H1 (cell line): ENCODE results near the gene SFT2D1. TPM values are rescaled to one million over a fixed set of nuclear protein-coding genes. Genes with fewer than 3 reads are reported as not detected.
A peak's percentile ranks its signal among the peaks of the same experiment; 100 is the strongest.

ENCODE experiments used
- CTCF ChIA-PET: fragments of 300-600 bp; sonication (Branson Sonifier 250); formaldehyde crosslinking; loops from one replicate; lab custom pipeline; 2021; ENCODE audit not compliant: partially characterized antibody; lab: Charles Lee
- POLR2A ChIA-PET: fragments of 300-600 bp; sonication (Branson Sonifier 250); formaldehyde crosslinking; loops from one replicate; lab custom pipeline; 2021; ENCODE audit warnings: inconsistent platforms; ENCODE audit not compliant: partially characterized antibody; lab: Charles Lee
- DNase-seq, 2 experiments: peaks; one replicate each; pipeline versions ENCODE4 v3.0.0 to v3.0.0-alpha.2; 2010 to 2022; ENCODE audit warnings: low spot score in 2 of 2, low read depth in 1 of 2, mixed read lengths in 1 of 2
- FAIRE-seq: peaks from 2 replicates; lab custom pipeline; 2011; peaks lifted over from hg19 to GRCh38; lab: Jason Lieb, UNC
- H2AFZ ChIP-seq: 2 replicates; pipeline ENCODE4 v1.8.1; 2012; ENCODE audit warnings: low read length, inconsistent platforms
- H2AK5ac ChIP-seq: 2 replicates; pipeline ENCODE4 v1.6.1; 2013; ENCODE audit warnings: low read depth, low read length
- H2BK120ac ChIP-seq: replicated peaks from 2 replicates; pipeline ENCODE3; 2013; ENCODE audit warnings: low read depth, low read length, inconsistent platforms
- H2BK12ac ChIP-seq: 2 replicates; pipeline ENCODE4 v1.6.1; 2013; ENCODE audit warnings: low read depth, low read length
- H2BK15ac ChIP-seq: 2 replicates; pipeline ENCODE4 v1.6.1; 2013; ENCODE audit warnings: low read length
- H2BK20ac ChIP-seq: 2 replicates; pipeline ENCODE4 v1.6.1; 2013; ENCODE audit warnings: low read length
- H2BK5ac ChIP-seq: 2 replicates; pipeline ENCODE4 v1.6.1; 2013; ENCODE audit warnings: low read depth, low read length
- H3K14ac ChIP-seq: 2 replicates; pipeline ENCODE4 v1.6.1; 2013; ENCODE audit warnings: inconsistent platforms; ENCODE audit not compliant: insufficient read length
- H3K18ac ChIP-seq: 2 replicates; pipeline ENCODE4 v1.6.1; 2013; ENCODE audit warnings: low read length; ENCODE audit errors: extremely low read depth
- H3K23ac ChIP-seq: 2 replicates; pipeline ENCODE4 v1.6.1; 2013; ENCODE audit warnings: inconsistent platforms; ENCODE audit not compliant: insufficient read length
- H3K23me2 ChIP-seq: 2 replicates; pipeline ENCODE4 v1.6.1; 2013; ENCODE audit warnings: low read depth, low read length
- H3K27ac ChIP-seq: 2 replicates; pipeline ENCODE4 v1.6.1; 2011; ENCODE audit warnings: low read depth, low read length, inconsistent platforms
- H3K27me3 ChIP-seq, 4 experiments: replicated peaks in 1 of 4; 1 replicate in 1 of 4; 2 replicates in 3 of 4; pipeline versions ENCODE4 v1.6.1 to v1.8.1; 2011 to 2013; ENCODE audit warnings: low read length in 3 of 4, mild to moderate bottlenecking in 3 of 4, inconsistent platforms in 2 of 4, mixed read lengths in 2 of 4, moderate library complexity in 1 of 4; ENCODE audit not compliant: control insufficient read depth in 3 of 4, insufficient read depth in 3 of 4; ENCODE audit errors: extremely low read depth in 1 of 4
- H3K36me3 ChIP-seq, 4 experiments: 2 replicates each; pipeline versions ENCODE4 v1.6.1 to v1.8.1; 2011 to 2013; ENCODE audit warnings: mild to moderate bottlenecking in 4 of 4, low read length in 3 of 4, moderate library complexity in 2 of 4, control low read depth in 1 of 4, inconsistent platforms in 1 of 4; ENCODE audit not compliant: insufficient read depth in 4 of 4, control insufficient read depth in 2 of 4
- H3K4ac ChIP-seq: replicated peaks from 2 replicates; pipeline ENCODE3; 2013; ENCODE audit warnings: low read length, low read depth, mixed read lengths, inconsistent platforms; ENCODE audit not compliant: insufficient read length
- H3K4me1 ChIP-seq, 4 experiments: replicated peaks in 1 of 4; 1 replicate in 1 of 4; 2 replicates in 3 of 4; pipeline versions ENCODE4 v1.6.1 to v1.8.1; 2011 to 2013; ENCODE audit warnings: low read length in 3 of 4, inconsistent platforms in 2 of 4, mixed read lengths in 1 of 4; ENCODE audit not compliant: insufficient read depth in 4 of 4, control insufficient read depth in 3 of 4
- H3K4me2 ChIP-seq, 2 experiments: 2 replicates each; pipeline versions ENCODE4 v1.6.1 to v1.8.1; 2011 to 2013; ENCODE audit warnings: low read depth in 2 of 2, low read length in 2 of 2, control low read depth in 1 of 2, inconsistent platforms in 1 of 2, mild to moderate bottlenecking in 1 of 2; ENCODE audit not compliant: insufficient read depth in 1 of 2
- H3K4me3 ChIP-seq, 4 experiments: fragments of 200-600, 300-600 bp in 1 of 4; sonication (generic), shearing (Covaris generic), sonication (Bioruptor Twin) in 1 of 4; 2 replicates each; pipeline versions ENCODE4 v1.5.1 to v1.8.1; 2011 to 2016; ENCODE audit warnings: low read length in 4 of 4, low read depth in 3 of 4, control low read depth in 2 of 4, inconsistent platforms in 2 of 4, mild to moderate bottlenecking in 2 of 4, mixed read lengths in 1 of 4, moderate library complexity in 1 of 4; ENCODE audit not compliant: insufficient read depth in 2 of 4; ENCODE audit errors: extremely low read depth in 1 of 4
- H3K56ac ChIP-seq: replicated peaks from 2 replicates; pipeline ENCODE3; 2013; ENCODE audit warnings: low read depth, mild to moderate bottlenecking, mixed read lengths, low read length, inconsistent platforms; ENCODE audit not compliant: insufficient read length
- H3K79me1 ChIP-seq: 2 replicates; pipeline ENCODE4 v1.6.1; 2013; ENCODE audit warnings: low read depth, low read length, control low read depth
- H3K79me2 ChIP-seq, 2 experiments: 2 replicates each; pipeline versions ENCODE4 v1.6.1 to v1.8.1; 2012 to 2013; ENCODE audit warnings: low read length in 2 of 2, mild to moderate bottlenecking in 2 of 2, inconsistent platforms in 1 of 2; ENCODE audit not compliant: insufficient read depth in 2 of 2, control insufficient read depth in 1 of 2
- H3K9ac ChIP-seq, 4 experiments: replicated peaks in 1 of 4; 1 replicate in 1 of 4; 2 replicates in 3 of 4; pipeline versions ENCODE4 v1.6.1 to v1.8.1; 2011 to 2013; ENCODE audit warnings: low read depth in 3 of 4, low read length in 3 of 4, control low read depth in 2 of 4, mild to moderate bottlenecking in 2 of 4, moderate library complexity in 2 of 4, inconsistent platforms in 1 of 4; ENCODE audit errors: extremely low read depth in 1 of 4
- H3K9me3 ChIP-seq, 2 experiments: 2 replicates each; pipeline versions ENCODE4 v1.6.1 to v1.8.1; 2012 to 2013; ENCODE audit warnings: mild to moderate bottlenecking in 2 of 2, moderate library complexity in 2 of 2, control low read depth in 1 of 2, inconsistent platforms in 1 of 2, low read depth in 1 of 2, low read length in 1 of 2, mixed read lengths in 1 of 2; ENCODE audit not compliant: insufficient read depth in 2 of 2
- H4K20me1 ChIP-seq, 2 experiments: replicated peaks in 1 of 2; 2 replicates each; pipeline versions ENCODE3 to v1.8.1; 2011 to 2013; ENCODE audit warnings: inconsistent platforms in 2 of 2, low read length in 2 of 2, mild to moderate bottlenecking in 1 of 2; ENCODE audit not compliant: insufficient read depth in 2 of 2, control insufficient read depth in 1 of 2
- H4K5ac ChIP-seq: 2 replicates; pipeline ENCODE4 v1.6.1; 2013; ENCODE audit warnings: low read length, low read depth, mixed read lengths, inconsistent platforms; ENCODE audit not compliant: insufficient read length
- H4K8ac ChIP-seq: 2 replicates; pipeline ENCODE4 v1.8.0; 2013; ENCODE audit warnings: mild to moderate bottlenecking, moderate library complexity, low read length, inconsistent platforms; ENCODE audit not compliant: insufficient read depth; ENCODE audit errors: extremely low read depth
- H4K91ac ChIP-seq: replicated peaks from 2 replicates; pipeline ENCODE3; 2013; ENCODE audit warnings: low read length, mixed read lengths, inconsistent platforms; ENCODE audit not compliant: insufficient read length
- RFX5 ChIP-seq: IDR thresholded peaks from 2 replicates; pipeline ENCODE4 v1.6.1; 2011; ENCODE audit warnings: low read depth, low read length, improper control_type of control experiment, borderline replicate concordance
- WGBS, 2 experiments: shearing (Covaris generic) in 1 of 2; methylation state at CpG; one replicate each; pipeline versions ENCODE4 v1.1.6 to v1.1.7; 2013 to 2015; ENCODE audit warnings: low lambda C conversion rate in 2 of 2, mixed read lengths in 2 of 2, inconsistent platforms in 1 of 2, low coverage in 1 of 2, missing lambda C conversion rate in 1 of 2; ENCODE audit not compliant: insufficient replicate concordance in 2 of 2, insufficient coverage in 1 of 2, insufficient read length in 1 of 2; ENCODE audit errors: extremely low coverage in 1 of 2, missing lambda C conversion rate in 1 of 2; 5-methylcytosine and 5-hydroxymethylcytosine counted together
- polyA plus RNA-seq, 7 experiments: library from polyadenylated mRNA; depleted of rRNA in 3 of 7; stranded (reverse) in 5 of 7; unstranded in 2 of 7; fragments of >200 nt in 5 of 7; fragments of 200-250 nt in 2 of 7; gene quantifications; 1 replicate in 5 of 7; 2 replicates in 1 of 7; 4 replicates in 1 of 7; pipeline versions ENCODE4 v1.2.1 to v1.2.3, GENCODE V29; 2011 to 2013; ENCODE audit warnings: missing spikeins in 2 of 7, mixed read lengths in 2 of 7
- total RNA-seq: library from RNA; stranded (reverse); fragmentation: NEBNext Ultra II Directional; extraction: Animal tissue kit (Norgen Biotek cat#: 25700); gene quantifications from 2 replicates; pipeline ENCODE4 v1.2.1, GENCODE V29; 2021

SFT2D1 gene
- total and polyA plus RNA-seq, 2 of the 8 experiments (the other 6 are each of a cell fraction or from before 2014, with no cell fraction given), result 52.3 to 76.1 TPM

DNA sequence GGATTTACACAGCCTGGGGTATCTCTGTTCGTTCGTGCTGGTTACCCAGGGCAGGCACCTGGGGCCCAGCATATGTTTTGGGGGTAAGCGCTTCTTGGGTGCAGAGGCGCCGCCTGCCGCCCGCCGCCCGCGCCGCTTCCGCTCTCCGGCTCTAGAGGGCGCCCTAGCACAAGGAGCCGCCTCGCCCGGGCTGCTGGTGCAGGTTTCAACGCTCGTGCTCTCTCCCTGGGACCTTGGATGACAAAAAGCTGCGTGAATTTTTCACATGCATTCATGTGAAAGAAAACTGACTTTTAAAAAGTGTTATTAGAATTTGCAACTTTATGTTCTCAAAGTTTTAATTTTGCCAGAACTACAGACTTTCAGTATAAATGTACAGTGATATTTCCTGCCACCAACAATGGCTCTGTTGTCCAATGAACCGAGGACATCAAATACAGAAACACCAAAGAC, 66.6 kb downstream of the SFT2D1 start:
- peaks cover 0 to 3% of the 10 kb centered on the region in 2 experiments for H4K20me1 ChIP-seq
- H2BK120ac ChIP-seq, result no peak overlapping the region
- H3K79me2 ChIP-seq, result no peaks in the 10 kb centered on the region; a peak in 1 of 4 replicates
- no peak overlapping the region for H2AK5ac ChIP-seq
- 13% methylated on average over 19 of the region's 21 CpGs; no CpG with 5 or more reads in 1 of the 2 experiments for WGBS, 2 experiments
- H2AFZ ChIP-seq, result no peak overlapping the region
- no peak overlapping the region for H3K56ac ChIP-seq
- FAIRE-seq (no peak), DNase-seq (peak in 1 of 2 experiments; percentile 98)
- no peak overlapping the region for H3K27ac ChIP-seq
- H3K36me3 ChIP-seq, result no peaks in the 10 kb centered on the region
- no peak overlapping the region for H3K18ac ChIP-seq
- no peak overlapping the region for H2BK15ac ChIP-seq
- H3K23me2 ChIP-seq, result no peaks in the 10 kb centered on the region
- ChIA-PET CTCF (interaction anchor here (0.6 to 5.1 kb wide), 24 partner anchors 9 to 140 kb away, joined by 3 to 64 read pairs (median 5); no protein-coding TSS in a partner anchor), POLR2A (interaction anchor here (0.5 kb wide), 1 partner anchor 45 kb away, joined by 5 read pairs; no protein-coding TSS in a partner anchor)
- H3K14ac ChIP-seq, result no peak overlapping the region
- H3K79me1 ChIP-seq, result no peaks in the 10 kb centered on the region
- no peaks in the 10 kb centered on the region for H3K9me3 ChIP-seq
- H2BK12ac ChIP-seq, result no peak overlapping the region
- H4K8ac ChIP-seq, result no peak overlapping the region
- no peak overlapping the region for H4K91ac ChIP-seq
- no peak overlapping the region for H3K4me3 ChIP-seq
- H3K27me3 ChIP-seq, result peaks cover 0 to 8% (median 0%) of the 10 kb centered on the region in 4 experiments; a peak in 2 of 7 replicates
- no peak overlapping the region for H3K4ac ChIP-seq
- H2BK20ac ChIP-seq, result no peak overlapping the region
- no peaks in the 10 kb centered on the region for H3K4me1 ChIP-seq
- H3K23ac ChIP-seq, result no peak overlapping the region
- H4K5ac ChIP-seq, result no peak overlapping the region
- no peak overlapping the region for H3K4me2 ChIP-seq
- H3K9ac ChIP-seq, result no peak overlapping the region
- no peak overlapping the region for H2BK5ac ChIP-seq
- TF ChIP-seq RFX5, result no peak
